ENCODE results near the gene GCC2. TPM values are rescaled to one million over a fixed set of nuclear protein-coding genes. Genes with fewer than 3 reads are reported as not detected.
"Not testable (repeated sequence)": the region's sequence is repeated elsewhere in the genome, so short reads cannot be mapped to it uniquely, and the experiment has no call there.

The GCC2 gene
- total RNA-seq, 1 donor from 2014 or later: 25.8 TPM

- no peak for DNase-seq (ENCODE audit: low read depth)
- TF ChIP-seq CTCF (conservative IDR thresholded peaks at IDR 0.05; ENCODE audit: low read depth, low read length): no peak
- H3K4me3 ChIP-seq (ENCODE audit: low read depth, low read length): no peak overlapping the region
These were observed 25.9 kb upstream of the GCC2 start for GRCh38 chr2:108423067-108423466.

GRCh38 chr2:108423502-108424251 is 25.3 kb upstream of the GCC2 start:
- TF ChIP-seq CTCF (conservative IDR thresholded peaks at IDR 0.05; ENCODE audit: low read depth, low read length): no peak
- no peak overlapping the region for H3K4me3 ChIP-seq (ENCODE audit: low read depth, low read length)
- DNase-seq (ENCODE audit: low read depth): no peak

GRCh38 chr2:108428286-108429009 is 20.6 kb upstream of the GCC2 start:
- DNase-seq (ENCODE audit: low read depth): no peak
- no peak for TF ChIP-seq CTCF (conservative IDR thresholded peaks at IDR 0.05; ENCODE audit: low read depth, low read length)
- H3K4me3 ChIP-seq (ENCODE audit: low read depth, low read length): no peak overlapping the region

- not testable (repeated sequence) for DNase-seq (ENCODE audit: low read depth); H3K4me3 ChIP-seq (ENCODE audit: low read depth, low read length)
These were observed 13.4 kb upstream of the GCC2 start for GRCh38 chr2:108435578-108435977.

- H3K4me3 ChIP-seq (ENCODE audit: low read depth, low read length): no peak overlapping the region
- TF ChIP-seq CTCF (conservative IDR thresholded peaks at IDR 0.05; ENCODE audit: low read depth, low read length): no peak
- no peak for DNase-seq (ENCODE audit: low read depth)
These were observed 12.0 kb upstream of the GCC2 start for GRCh38 chr2:108436976-108437375.

GRCh38 chr2:108441712-108442111 is 7.3 kb upstream of the GCC2 start:
- DNase-seq (ENCODE audit: low read depth): no peak
- no peak for TF ChIP-seq CTCF (conservative IDR thresholded peaks at IDR 0.05; ENCODE audit: low read depth, low read length)

GRCh38 chr2:108444941-108445840 is 3.8 kb upstream of the GCC2 start:
- DNase-seq (ENCODE audit: low read depth): no peak
- no peak for TF ChIP-seq CTCF (conservative IDR thresholded peaks at IDR 0.05; ENCODE audit: low read depth, low read length)
- H3K4me3 ChIP-seq (ENCODE audit: low read depth, low read length): no peak overlapping the region

More at GRCh38 chr2:108441712-108442111, 7.3 kb upstream of the GCC2 start:
- no peak overlapping the region for H3K4me3 ChIP-seq (ENCODE audit: low read depth, low read length)

All from epithelial cell of proximal tubule (primary cell).